ENCODE measurements around the gene XAF1. TPM values are rescaled to one million over a fixed set of nuclear protein-coding genes. Genes with fewer than 3 reads are reported as not detected.
A peak's percentile ranks its signal among the peaks of the same experiment; 100 is the strongest.

XAF1 gene
- total and polyA plus RNA-seq, 9 of the 15 experiments (the other 6 are each of a cell fraction or from before 2014, with no cell fraction given) = 0.07 to 0.22 (median 0.11) TPM; not detected in 4

GRCh38 chr17:6793748-6794493 is 38.1 kb downstream of the XAF1 start (continued):
- TF ChIP-seq, protein P1, sequence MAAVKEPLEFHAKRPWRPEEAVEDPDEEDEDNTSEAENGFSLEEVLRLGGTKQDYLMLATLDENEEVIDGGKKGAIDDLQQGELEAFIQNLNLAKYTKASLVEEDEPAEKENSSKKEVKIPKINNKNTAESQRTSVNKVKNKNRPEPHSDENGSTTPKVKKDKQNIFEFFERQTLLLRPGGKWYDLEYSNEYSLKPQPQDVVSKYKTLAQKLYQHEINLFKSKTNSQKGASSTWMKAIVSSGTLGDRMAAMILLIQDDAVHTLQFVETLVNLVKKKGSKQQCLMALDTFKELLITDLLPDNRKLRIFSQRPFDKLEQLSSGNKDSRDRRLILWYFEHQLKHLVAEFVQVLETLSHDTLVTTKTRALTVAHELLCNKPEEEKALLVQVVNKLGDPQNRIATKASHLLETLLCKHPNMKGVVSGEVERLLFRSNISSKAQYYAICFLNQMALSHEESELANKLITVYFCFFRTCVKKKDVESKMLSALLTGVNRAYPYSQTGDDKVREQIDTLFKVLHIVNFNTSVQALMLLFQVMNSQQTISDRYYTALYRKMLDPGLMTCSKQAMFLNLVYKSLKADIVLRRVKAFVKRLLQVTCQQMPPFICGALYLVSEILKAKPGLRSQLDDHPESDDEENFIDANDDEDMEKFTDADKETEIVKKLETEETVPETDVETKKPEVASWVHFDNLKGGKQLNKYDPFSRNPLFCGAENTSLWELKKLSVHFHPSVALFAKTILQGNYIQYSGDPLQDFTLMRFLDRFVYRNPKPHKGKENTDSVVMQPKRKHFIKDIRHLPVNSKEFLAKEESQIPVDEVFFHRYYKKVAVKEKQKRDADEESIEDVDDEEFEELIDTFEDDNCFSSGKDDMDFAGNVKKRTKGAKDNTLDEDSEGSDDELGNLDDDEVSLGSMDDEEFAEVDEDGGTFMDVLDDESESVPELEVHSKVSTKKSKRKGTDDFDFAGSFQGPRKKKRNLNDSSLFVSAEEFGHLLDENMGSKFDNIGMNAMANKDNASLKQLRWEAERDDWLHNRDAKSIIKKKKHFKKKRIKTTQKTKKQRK (IDR thresholded peaks at IDR 0.05; ENCODE audit: borderline replicate concordance, low read depth, low read length) = no peak
- TF ChIP-seq ZNF143 (CRISPR knock-in tag; IDR thresholded peaks at IDR 0.05) = no peak
- TF ChIP-seq ZBTB5 (IDR thresholded peaks at IDR 0.05) = no peak
- no peak for TF ChIP-seq ZC3H4 (CRISPR knock-in tag; IDR thresholded peaks at IDR 0.05; ENCODE audit: borderline replicate concordance)
- TF ChIP-seq, protein P2, sequence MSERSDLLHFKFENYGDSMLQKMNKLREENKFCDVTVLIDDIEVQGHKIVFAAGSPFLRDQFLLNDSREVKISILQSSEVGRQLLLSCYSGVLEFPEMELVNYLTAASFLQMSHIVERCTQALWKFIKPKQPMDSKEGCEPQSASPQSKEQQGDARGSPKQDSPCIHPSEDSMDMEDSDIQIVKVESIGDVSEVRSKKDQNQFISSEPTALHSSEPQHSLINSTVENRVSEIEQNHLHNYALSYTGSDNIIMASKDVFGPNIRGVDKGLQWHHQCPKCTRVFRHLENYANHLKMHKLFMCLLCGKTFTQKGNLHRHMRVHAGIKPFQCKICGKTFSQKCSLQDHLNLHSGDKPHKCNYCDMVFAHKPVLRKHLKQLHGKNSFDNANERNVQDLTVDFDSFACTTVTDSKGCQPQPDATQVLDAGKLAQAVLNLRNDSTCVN (CRISPR knock-in tag; IDR thresholded peaks at IDR 0.05) = no peak
- no peak for TF ChIP-seq BHLHE40 (IDR thresholded peaks at IDR 0.05; ENCODE audit: low read length)
- TF ChIP-seq, protein P3, sequence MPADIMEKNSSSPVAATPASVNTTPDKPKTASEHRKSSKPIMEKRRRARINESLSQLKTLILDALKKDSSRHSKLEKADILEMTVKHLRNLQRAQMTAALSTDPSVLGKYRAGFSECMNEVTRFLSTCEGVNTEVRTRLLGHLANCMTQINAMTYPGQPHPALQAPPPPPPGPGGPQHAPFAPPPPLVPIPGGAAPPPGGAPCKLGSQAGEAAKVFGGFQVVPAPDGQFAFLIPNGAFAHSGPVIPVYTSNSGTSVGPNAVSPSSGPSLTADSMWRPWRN (IDR thresholded peaks at IDR 0.05; ENCODE audit: low read depth) = no peak
- TF ChIP-seq TRIM28 (IDR thresholded peaks at IDR 0.05) = no peak
- TF ChIP-seq CREBBP (IDR thresholded peaks at IDR 0.05; ENCODE audit: low read depth, low read length) = no peak
- TF ChIP-seq FOXO4 (CRISPR knock-in tag; IDR thresholded peaks at IDR 0.05) = no peak
- peak; percentile 34; the same call in 1 of the 2 replicates for TF ChIP-seq BCOR (IDR thresholded peaks at IDR 0.05)
- no peak for TF ChIP-seq POLR2AphosphoS5 (IDR thresholded peaks at IDR 0.05; ENCODE audit: control insufficient read depth, insufficient read depth, low read depth, low read length)
- TF ChIP-seq PHB (CRISPR knock-in tag; IDR thresholded peaks at IDR 0.05) = no peak
- no peak for TF ChIP-seq ARID2 (IDR thresholded peaks at IDR 0.05)
- peak; percentile 67 for TF ChIP-seq MAFF (IDR thresholded peaks at IDR 0.05; ENCODE audit: low read length)
- TF ChIP-seq ZNF699 (CRISPR knock-in tag; IDR thresholded peaks at IDR 0.05; ENCODE audit: insufficient replicate concordance) = no peak
- no peak for TF ChIP-seq SP2 (IDR thresholded peaks at IDR 0.05; ENCODE audit: extremely low read depth, low read depth, low read length, poor library complexity, severe bottlenecking)
- TF ChIP-seq RBM25 (IDR thresholded peaks at IDR 0.05; ENCODE audit: low read depth, low read length, severe bottlenecking) = peak; percentile 60

Data from K562 (cell line).